OCI-LY7 (cell line): ENCODE data around the gene GGNBP2.

Experiments
- CTCF ChIP-seq: fragments of 200-600 bp; sonication (generic); conservative IDR thresholded peaks from 2 replicates; pipeline ENCODE4 v1.5.1; 2014; ENCODE audit warnings: mild to moderate bottlenecking, antibody characterized with exemption, low read length, moderate library complexity, mixed read lengths
- EZH2phosphoT487 ChIP-seq: fragments of 200-600 bp; sonication (generic); IDR thresholded peaks from 2 replicates; pipeline ENCODE4 v1.6.1; 2018; ENCODE audit warnings: low read depth, borderline replicate concordance, mild to moderate bottlenecking, mixed run types, antibody characterized with exemption, low read length, moderate library complexity, mixed read lengths

GRCh38 chr17:36598951-36599401 lies 54.3 kb downstream of the GGNBP2 start:
- TF ChIP-seq CTCF (no peak), EZH2phosphoT487 (no peak)
